Naive B cell (primary cell): ENCODE measurements around the gene AGAP1. TPM values are rescaled to one million over a fixed set of nuclear protein-coding genes. Genes with fewer than 3 reads are reported as not detected.

Experiments used
- ATAC-seq, 2 donors: fragments of 150-1000 bp; cut with Tn5 transposase; 2 replicates each; pipeline ENCODE4 v1.10.0; 2021; ENCODE audit warnings: low read depth in 2 of 2, mild to moderate bottlenecking in 2 of 2, moderate library complexity in 2 of 2
- DNase-seq: peaks from one replicate; pipeline ENCODE4 v3.0.0; 2022
- H3K27ac Mint-ChIP-seq, 6 donors: one replicate each; pipeline ENCODE4 v1.8.0; 2020 to 2022; ENCODE audit warnings: mild to moderate bottlenecking in 6 of 6, mixed read lengths in 6 of 6, moderate library complexity in 5 of 6, inconsistent platforms in 2 of 6
- H3K27me3 Mint-ChIP-seq, 3 donors: one replicate each; pipeline ENCODE4 v1.8.0; 2021 to 2022; ENCODE audit warnings: mixed read lengths in 3 of 3, mild to moderate bottlenecking in 1 of 3
- H3K36me3 Mint-ChIP-seq, 2 donors: one replicate each; pipeline ENCODE4 v1.8.0; 2020 to 2022; ENCODE audit warnings: mixed read lengths in 2 of 2, inconsistent platforms in 1 of 2, mild to moderate bottlenecking in 1 of 2
- H3K4me1 Mint-ChIP-seq, 3 donors: one replicate each; pipeline ENCODE4 v1.8.0; 2020 to 2022; ENCODE audit warnings: mixed read lengths in 3 of 3, inconsistent platforms in 1 of 3, mild to moderate bottlenecking in 1 of 3, moderate library complexity in 1 of 3
- H3K4me3 Mint-ChIP-seq, 8 donors: one replicate each; pipeline ENCODE4 v1.8.0; 2020 to 2022; ENCODE audit warnings: mild to moderate bottlenecking in 8 of 8, mixed read lengths in 8 of 8, moderate library complexity in 8 of 8, inconsistent platforms in 2 of 8
- H3K9me3 Mint-ChIP-seq, 7 donors: one replicate each; pipeline ENCODE4 v1.8.0; 2020 to 2022; ENCODE audit warnings: mixed read lengths in 7 of 7, mild to moderate bottlenecking in 5 of 7, inconsistent platforms in 2 of 7, moderate library complexity in 1 of 7
- polyA plus RNA-seq, 6 donors: library from polyadenylated mRNA; unstranded; fragments of 300-500 nt; fragmentation: Illumina TruSeq; gene quantifications; one replicate each; pipeline ENCODE4 v1.2.3, GENCODE V29; 2021; ENCODE audit warnings: low read depth in 6 of 6

The AGAP1 gene
- polyA plus RNA-seq, 6 donors from 2014 or later, result not detected

- H3K4me3 Mint-ChIP-seq, result no peak overlapping the region
- peaks cover 5 to 10% (median 9%) of the 10 kb centered on the region in 3 donors for H3K27me3 Mint-ChIP-seq
- ATAC-seq (no peak), DNase-seq (no peak)
- H3K27ac Mint-ChIP-seq, result no peak overlapping the region
- no peaks in the 10 kb centered on the region for H3K4me1 Mint-ChIP-seq
- H3K36me3 Mint-ChIP-seq, result no peaks in the 10 kb centered on the region
- peaks cover 0 to 2% (median 0%) of the 10 kb centered on the region in 7 donors for H3K9me3 Mint-ChIP-seq
These were observed 460.4 kb downstream of the AGAP1 start for GRCh38 chr2:235954281-235954680.

- Mint-ChIP-seq H3K27me3 (peaks cover 3 to 5% (median 5%) of the 10 kb centered on the region in 3 donors), H3K4me3 (no peak overlapping the region)
- no peak for DNase-seq
These were observed 461.1 kb downstream of the AGAP1 start for GRCh38 chr2:235954888-235955480.

GRCh38 chr2:235955664-235956063 lies 461.8 kb downstream of the AGAP1 start:
- Mint-ChIP-seq H3K36me3 (no peaks in the 10 kb centered on the region), H3K9me3 (no peaks in the 10 kb centered on the region), H3K27me3 (peaks cover 0 to 5% (median 5%) of the 10 kb centered on the region in 3 donors), H3K27ac (no peak overlapping the region), H3K4me1 (no peaks in the 10 kb centered on the region), H3K4me3 (no peak overlapping the region)
- DNase-seq (no peak), ATAC-seq (no peak)

More at GRCh38 chr2:235954888-235955480, 461.1 kb downstream of the AGAP1 start:
- Mint-ChIP-seq H3K4me1 (no peaks in the 10 kb centered on the region), H3K9me3 (no peaks in the 10 kb centered on the region), H3K36me3 (no peaks in the 10 kb centered on the region), H3K27ac (no peak overlapping the region)
- no peak for ATAC-seq

GRCh38 chr2:235956281-235956970 lies 462.6 kb downstream of the AGAP1 start:
- DNase-seq (no peak), ATAC-seq (no peak)
- no peaks in the 10 kb centered on the region for H3K4me1 Mint-ChIP-seq
- H3K27ac Mint-ChIP-seq, result no peak overlapping the region
- H3K36me3 Mint-ChIP-seq, result no peaks in the 10 kb centered on the region
- no peak overlapping the region for H3K4me3 Mint-ChIP-seq
- no peaks in the 10 kb centered on the region for H3K9me3 Mint-ChIP-seq
- H3K27me3 Mint-ChIP-seq, result peaks cover 3 to 6% (median 5%) of the 10 kb centered on the region in 3 donors

- Mint-ChIP-seq H3K27ac (no peak overlapping the region), H3K36me3 (no peaks in the 10 kb centered on the region)
These were observed 463.4 kb downstream of the AGAP1 start for GRCh38 chr2:235957251-235957650.

GRCh38 chr2:235958221-235958930 lies 464.5 kb downstream of the AGAP1 start:
- no peak for DNase-seq
- peaks cover 0 to 14% (median 6%) of the 10 kb centered on the region in 3 donors for H3K27me3 Mint-ChIP-seq
- peaks cover 0 to 5% (median 0%) of the 10 kb centered on the region in 7 donors for H3K9me3 Mint-ChIP-seq
- H3K4me1 Mint-ChIP-seq, result no peaks in the 10 kb centered on the region
- H3K4me3 Mint-ChIP-seq, result peak overlapping the region in 1 of 8 donors; percentile 14
- H3K27ac Mint-ChIP-seq, result no peak overlapping the region
- no peaks in the 10 kb centered on the region for H3K36me3 Mint-ChIP-seq
- ATAC-seq, result no peak

More at GRCh38 chr2:235957251-235957650, 463.4 kb downstream of the AGAP1 start:
- no peak for DNase-seq
- Mint-ChIP-seq H3K4me3 (no peak overlapping the region), H3K4me1 (no peaks in the 10 kb centered on the region), H3K27me3 (peaks cover 0 to 12% (median 6%) of the 10 kb centered on the region in 3 donors), H3K9me3 (peaks cover 0 to 5% (median 0%) of the 10 kb centered on the region in 7 donors)
- ATAC-seq, result no peak

GRCh38 chr2:235958931-235959410 lies 465.1 kb downstream of the AGAP1 start:
- H3K9me3 Mint-ChIP-seq, result peaks cover 0 to 5% (median 0%) of the 10 kb centered on the region in 7 donors
- ATAC-seq (no peak), DNase-seq (no peak)
- H3K4me3 Mint-ChIP-seq, result no peak overlapping the region
- H3K4me1 Mint-ChIP-seq, result no peaks in the 10 kb centered on the region
- no peak overlapping the region for H3K27ac Mint-ChIP-seq
- peaks cover 0 to 14% (median 12%) of the 10 kb centered on the region in 3 donors for H3K27me3 Mint-ChIP-seq
- H3K36me3 Mint-ChIP-seq, result no peaks in the 10 kb centered on the region

GRCh38 chr2:235960011-235960715 lies 466.3 kb downstream of the AGAP1 start:
- Mint-ChIP-seq H3K36me3 (no peaks in the 10 kb centered on the region), H3K27ac (no peak overlapping the region), H3K27me3 (peaks cover 0 to 14% (median 12%) of the 10 kb centered on the region in 3 donors), H3K4me1 (no peaks in the 10 kb centered on the region), H3K4me3 (peak overlapping the region in 1 of 8 donors; percentile 63), H3K9me3 (peaks cover 0 to 5% (median 0%) of the 10 kb centered on the region in 7 donors)
- DNase-seq (no peak), ATAC-seq (no peak)

GRCh38 chr2:235960716-235961640 lies 467.1 kb downstream of the AGAP1 start:
- DNase-seq (no peak), ATAC-seq (no peak)
- Mint-ChIP-seq H3K4me1 (no peaks in the 10 kb centered on the region), H3K27me3 (peaks cover 0 to 14% (median 12%) of the 10 kb centered on the region in 3 donors), H3K4me3 (no peak overlapping the region), H3K9me3 (peaks cover 0 to 5% (median 0%) of the 10 kb centered on the region in 7 donors), H3K27ac (no peak overlapping the region), H3K36me3 (no peaks in the 10 kb centered on the region)

- no peak overlapping the region for H3K4me3 Mint-ChIP-seq
- ATAC-seq, result no peak
- H3K27me3 Mint-ChIP-seq, result peaks cover 0 to 14% (median 12%) of the 10 kb centered on the region in 3 donors
- no peak for DNase-seq
- H3K27ac Mint-ChIP-seq, result peak overlapping the region in 1 of 6 donors; percentile 94
- H3K36me3 Mint-ChIP-seq, result no peaks in the 10 kb centered on the region
- no peaks in the 10 kb centered on the region for H3K4me1 Mint-ChIP-seq
- H3K9me3 Mint-ChIP-seq, result peaks cover 0 to 5% (median under 1%) of the 10 kb centered on the region in 7 donors
These were observed 467.9 kb downstream of the AGAP1 start for GRCh38 chr2:235961711-235962110.

GRCh38 chr2:235963853-235964577 lies 470.2 kb downstream of the AGAP1 start:
- Mint-ChIP-seq H3K27ac (no peak overlapping the region), H3K4me1 (no peaks in the 10 kb centered on the region), H3K27me3 (peaks cover 0 to 14% (median 12%) of the 10 kb centered on the region in 3 donors), H3K4me3 (no peak overlapping the region), H3K9me3 (peaks cover 0 to 6% (median 3%) of the 10 kb centered on the region in 7 donors), H3K36me3 (no peaks in the 10 kb centered on the region)
- no peak for ATAC-seq
- no peak for DNase-seq
